Ascending aorta (tissue), 2 donors: Measurements from ENCODE around the gene SLC35B2. TPM values are rescaled to one million over a fixed set of nuclear protein-coding genes. Genes with fewer than 3 reads are reported as not detected.

Experiments used
- DNase-seq, 2 donors: peaks; one replicate each; pipeline ENCODE4 v3.0.0-alpha.2; 2019; ENCODE audit warnings: low spot score in 2 of 2
- H3K27ac ChIP-seq, 2 donors: fragments of 200-600 bp; sonication (generic); one replicate each; pipeline ENCODE4 v1.5.1; 2016 to 2017; ENCODE audit warnings: mild to moderate bottlenecking in 1 of 2
- H3K27me3 ChIP-seq: fragments of 200-600 bp; sonication (generic); one replicate; pipeline ENCODE4 v1.5.1; 2017
- H3K36me3 ChIP-seq, 2 donors: fragments of 200-600 bp; sonication (generic); one replicate each; pipeline ENCODE4 v1.5.1; 2016
- H3K4me1 ChIP-seq, 2 donors: fragments of 200-600 bp; sonication (generic); one replicate each; pipeline ENCODE4 v1.5.1; 2016 to 2017; ENCODE audit warnings: mild to moderate bottlenecking in 1 of 2
- H3K4me3 ChIP-seq, 2 donors: fragments of 200-600 bp; sonication (generic); one replicate each; pipeline ENCODE4 v1.5.1; 2016 to 2017; ENCODE audit warnings: mild to moderate bottlenecking in 1 of 2
- H3K9me3 ChIP-seq, 2 donors: fragments of 200-600 bp; sonication (generic); one replicate each; pipeline ENCODE4 v1.5.1; 2016
- CTCF ChIP-seq, 3 experiments: fragments of 200-600 bp in 2 of 3; fragments of 450-650 bp in 1 of 3; sonication (generic) in 2 of 3; IDR thresholded peaks; one replicate each; pipeline ENCODE4 v1.5.1; 2016 to 2019; ENCODE audit warnings: antibody characterized with exemption in 3 of 3, mild to moderate bottlenecking in 1 of 3, moderate library complexity in 1 of 3
- intact Hi-C: fragments of 100-400 bp; cut with DNase I; formaldehyde crosslinking; loops from one replicate; pipeline ENCODE4 v1.15.1; 2023
- total RNA-seq: library from RNA; depleted of rRNA; stranded (reverse); fragments of >200 nt; gene quantifications from one replicate; pipeline ENCODE4 v1.1.0, GENCODE V29; 2016

The SLC35B2 gene
- total RNA-seq, 1 donor from 2014 or later, result 9.9 TPM

- H3K27me3 ChIP-seq, result no peaks in the 10 kb centered on the region
- intact Hi-C loops, result loop anchor here (5.0 kb wide), 2 partner anchors 473 to 1073 kb away; partner anchors contain the start of genes SRF and VEGFA
- H3K9me3 ChIP-seq, result no peaks in the 10 kb centered on the region
- peak overlapping the region; percentile 99 to 100 for H3K27ac ChIP-seq
- peak overlapping the region; percentile 92 to 99 for H3K4me3 ChIP-seq
- no peak for DNase-seq
- peaks cover 0 to 22% of the 10 kb centered on the region in 2 donors for H3K4me1 ChIP-seq
- peaks cover 18 to 19% of the 10 kb centered on the region in 2 donors for H3K36me3 ChIP-seq
- TF ChIP-seq CTCF (IDR thresholded peaks at IDR 0.05), result no peak
These were observed 11.9 kb downstream of the SLC35B2 start for GRCh38 chr6:44245391-44245911.

GRCh38 chr6:44243345-44243744 is 14.0 kb downstream of the SLC35B2 start:
- Histone ChIP-seq H3K36me3 (no peaks in the 10 kb centered on the region), H3K4me3 (no peak overlapping the region), H3K27me3 (no peaks in the 10 kb centered on the region), H3K4me1 (peaks cover 0 to 13% of the 10 kb centered on the region in 2 donors), H3K27ac (no peak overlapping the region), H3K9me3 (no peaks in the 10 kb centered on the region)
- intact Hi-C loops, result no loop called here
- no peak for TF ChIP-seq CTCF (IDR thresholded peaks at IDR 0.05)
- DNase-seq, result no peak

- intact Hi-C loops, result loop anchor here (1.0 to 5.0 kb wide), 3 partner anchors 7 to 612 kb away; partner anchors contain the start of genes GTPBP2 and SLC35B2
These were observed 18.5 kb downstream of the SLC35B2 start for GRCh38 chr6:44238687-44239350.

GRCh38 chr6:44237813-44238433 is 19.4 kb downstream of the SLC35B2 start:
- peaks cover 25 to 50% of the 10 kb centered on the region in 2 donors for H3K4me1 ChIP-seq

More at GRCh38 chr6:44238687-44239350, 18.5 kb downstream of the SLC35B2 start:
- H3K27ac ChIP-seq, result peak overlapping the region; percentile 97 to 100
- no peak overlapping the region for H3K4me3 ChIP-seq
- TF ChIP-seq CTCF (IDR thresholded peaks at IDR 0.05), result no peak
- peaks cover 16 to 41% of the 10 kb centered on the region in 2 donors for H3K4me1 ChIP-seq
- H3K36me3 ChIP-seq, result peaks cover 4 to 9% of the 10 kb centered on the region in 2 donors
- no peak for DNase-seq
- no peaks in the 10 kb centered on the region for H3K9me3 ChIP-seq
- H3K27me3 ChIP-seq, result no peaks in the 10 kb centered on the region

More at GRCh38 chr6:44237813-44238433, 19.4 kb downstream of the SLC35B2 start:
- H3K27me3 ChIP-seq, result no peaks in the 10 kb centered on the region
- peak overlapping the region; percentile 51 to 79 for H3K4me3 ChIP-seq
- peaks cover 6 to 16% of the 10 kb centered on the region in 2 donors for H3K36me3 ChIP-seq
- H3K27ac ChIP-seq, result peak overlapping the region; percentile 97 to 100
- intact Hi-C loops, result loop anchor here (1.0 to 5.0 kb wide), 5 partner anchors 8 to 611 kb away; partner anchors contain the start of genes GTPBP2, NFKBIE and SLC35B2
- DNase-seq, result peak; percentile 72 to 93
- peak; percentile 97 to 99 (median 98) for TF ChIP-seq CTCF (IDR thresholded peaks at IDR 0.05)
- no peaks in the 10 kb centered on the region for H3K9me3 ChIP-seq
